IPS DF 6.9 (cell line): Measurements from ENCODE around the gene GATAD1.
"Not testable (repeated sequence)": the region's sequence is repeated elsewhere in the genome, so short reads cannot be mapped to it uniquely, and the experiment has no call there.

Experiments used
- DNase-seq: peaks from one replicate; pipeline ENCODE4 v3.0.0-alpha.2; 2013; ENCODE audit warnings: low read depth, low spot score
- H3K27ac ChIP-seq: one replicate; pipeline ENCODE4 v1.5.1; 2013; ENCODE audit warnings: low read length, control low read depth
- H3K27me3 ChIP-seq: 2 replicates; pipeline ENCODE4 v1.6.1; 2013; ENCODE audit warnings: mild to moderate bottlenecking, low read length; ENCODE audit not compliant: control insufficient read depth, insufficient read depth
- H3K36me3 ChIP-seq: 2 replicates; pipeline ENCODE4 v1.6.1; 2013; ENCODE audit warnings: low read length; ENCODE audit not compliant: control insufficient read depth, insufficient read depth
- H3K4me1 ChIP-seq: 2 replicates; pipeline ENCODE4 v1.6.1; 2013; ENCODE audit warnings: low read length; ENCODE audit not compliant: control insufficient read depth, insufficient read depth
- H3K4me3 ChIP-seq: 2 replicates; pipeline ENCODE4 v1.5.1; 2013; ENCODE audit warnings: mild to moderate bottlenecking, low read length
- H3K9me3 ChIP-seq: 2 replicates; pipeline ENCODE4 v1.6.1; 2013; ENCODE audit warnings: low read length, inconsistent platforms; ENCODE audit not compliant: control insufficient read depth, insufficient read depth
- WGBS: extraction: QIAGEN DNeasy Blood & Tissue Kit; methylation state at CpG from one replicate; pipeline ENCODE4 v1.1.7; 2013; ENCODE audit warnings: mixed read lengths, missing lambda C conversion rate; ENCODE audit not compliant: insufficient read length, insufficient coverage; 5-methylcytosine and 5-hydroxymethylcytosine counted together

GATAD1 gene

GRCh38 chr7:92462560-92462959, 15.3 kb downstream of the GATAD1 start:
- no peaks in the 10 kb centered on the region for H3K9me3 ChIP-seq
- WGBS = no CpG with 5 or more reads among the region's 3 CpGs
- H3K36me3 ChIP-seq = no peaks in the 10 kb centered on the region
- no peak overlapping the region for H3K27ac ChIP-seq
- H3K4me1 ChIP-seq = no peaks in the 10 kb centered on the region
- H3K27me3 ChIP-seq = no peaks in the 10 kb centered on the region
- no peak overlapping the region for H3K4me3 ChIP-seq
- DNase-seq = no peak

- Histone ChIP-seq H3K9me3 (no peaks in the 10 kb centered on the region), H3K4me1 (no peaks in the 10 kb centered on the region), H3K27me3 (no peaks in the 10 kb centered on the region), H3K27ac (no peak overlapping the region), H3K4me3 (no peak overlapping the region), H3K36me3 (no peaks in the 10 kb centered on the region)
- no CpG with 5 or more reads among the region's 3 CpGs for WGBS
- DNase-seq = no peak
These were observed 17.2 kb downstream of the GATAD1 start for GRCh38 chr7:92464515-92464914.

- no peak for DNase-seq
- WGBS = no CpG with 5 or more reads among the region's 2 CpGs
- no peaks in the 10 kb centered on the region for H3K4me1 ChIP-seq
- H3K9me3 ChIP-seq = no peaks in the 10 kb centered on the region
- no peak overlapping the region for H3K4me3 ChIP-seq
- H3K36me3 ChIP-seq = no peaks in the 10 kb centered on the region
- no peaks in the 10 kb centered on the region for H3K27me3 ChIP-seq
- no peak overlapping the region for H3K27ac ChIP-seq
These were observed 19.4 kb downstream of the GATAD1 start for GRCh38 chr7:92466682-92467081.

- not testable (repeated sequence) for DNase-seq, H3K27me3 ChIP-seq, H3K27ac ChIP-seq, H3K4me1 ChIP-seq, H3K36me3 ChIP-seq, H3K9me3 ChIP-seq, H3K4me3 ChIP-seq
- WGBS = no CpG with 5 or more reads among the region's 9 CpGs
These were observed 21.3 kb downstream of the GATAD1 start for GRCh38 chr7:92468589-92468988.

GRCh38 chr7:92473989-92474388, 26.7 kb downstream of the GATAD1 start:
- not testable (repeated sequence) for H3K4me3 ChIP-seq, H3K27ac ChIP-seq, H3K9me3 ChIP-seq, H3K4me1 ChIP-seq, H3K36me3 ChIP-seq, H3K27me3 ChIP-seq, DNase-seq
- no CpG with 5 or more reads among the region's 10 CpGs for WGBS

- H3K4me3 ChIP-seq, DNase-seq, H3K4me1 ChIP-seq, H3K27me3 ChIP-seq, H3K36me3 ChIP-seq, H3K9me3 ChIP-seq, H3K27ac ChIP-seq: not testable (repeated sequence)
- no CpG with 5 or more reads among the region's 12 CpGs for WGBS
These were observed 28.0 kb downstream of the GATAD1 start for GRCh38 chr7:92475261-92475770.

GRCh38 chr7:92475851-92476590, 28.7 kb downstream of the GATAD1 start:
- H3K9me3 ChIP-seq, H3K27ac ChIP-seq, H3K27me3 ChIP-seq, DNase-seq, H3K4me1 ChIP-seq, H3K36me3 ChIP-seq, H3K4me3 ChIP-seq: not testable (repeated sequence)
- no CpG with 5 or more reads among the region's 11 CpGs for WGBS

GRCh38 chr7:92477681-92478080, 30.4 kb downstream of the GATAD1 start, which contains the start of gene ERVW-1:
TSS of gene ERVW-1 (minus strand) at chr7:92477946. CDS start at chr7:92470381, 7,565 bp downstream.
- not testable (repeated sequence) for DNase-seq, H3K9me3 ChIP-seq, H3K4me3 ChIP-seq, H3K27ac ChIP-seq, H3K27me3 ChIP-seq, H3K4me1 ChIP-seq, H3K36me3 ChIP-seq
- WGBS = no CpG with 5 or more reads among the region's 11 CpGs

GRCh38 chr7:92478095-92478494, 30.8 kb downstream of the GATAD1 start:
- Histone ChIP-seq H3K9me3 (no peaks in the 10 kb centered on the region), H3K27ac (no peak overlapping the region), H3K4me3 (no peak overlapping the region), H3K27me3 (no peaks in the 10 kb centered on the region), H3K4me1 (no peaks in the 10 kb centered on the region), H3K36me3 (no peaks in the 10 kb centered on the region)
- no CpG with 5 or more reads among the region's 9 CpGs for WGBS
- no peak for DNase-seq

- WGBS = no CpG with 5 or more reads among the region's 4 CpGs
These were observed 31.4 kb downstream of the GATAD1 start for GRCh38 chr7:92478711-92479110.

GRCh38 chr7:92479146-92479545, 31.9 kb downstream of the GATAD1 start:
- not testable (repeated sequence) for H3K9me3 ChIP-seq, H3K4me3 ChIP-seq, H3K4me1 ChIP-seq, H3K27ac ChIP-seq, DNase-seq, H3K36me3 ChIP-seq, H3K27me3 ChIP-seq
- no CpG with 5 or more reads among the region's 4 CpGs for WGBS

More at GRCh38 chr7:92478711-92479110, 31.4 kb downstream of the GATAD1 start:
- Histone ChIP-seq H3K9me3 (no peaks in the 10 kb centered on the region), H3K27me3 (no peaks in the 10 kb centered on the region), H3K27ac (no peak overlapping the region), H3K4me1 (no peaks in the 10 kb centered on the region), H3K4me3 (no peak overlapping the region), H3K36me3 (no peaks in the 10 kb centered on the region)
- DNase-seq = no peak
